Endothelial cell of umbilical vein (primary cell): ENCODE data around the gene AVPR2. TPM values are rescaled to one million over a fixed set of nuclear protein-coding genes. Genes with fewer than 3 reads are reported as not detected.

Source experiments
- BruUV-seq: library from RNA; stranded (reverse); fragments of 400-500 nt; replicated peaks from 2 replicates; lab custom pipeline; 2021; lab: Mats Ljungman, UMichigan
- CTCF ChIA-PET: fragments of 300-600, 350-600 bp; sonication (Branson Sonifier 250); formaldehyde crosslinking; loops from one replicate; lab custom pipeline; 2021; ENCODE audit warnings: antibody characterized with exemption, inconsistent platforms; lab: Charles Lee
- POLR2A ChIA-PET: fragments of 300-600, 350-600 bp; sonication (Branson Sonifier 250); formaldehyde crosslinking; loops from one replicate; lab custom pipeline; 2021; ENCODE audit warnings: antibody characterized with exemption, inconsistent platforms; lab: Charles Lee
- DNase-seq: peaks from one replicate; pipeline ENCODE4 v3.0.0-alpha.2; 2011; ENCODE audit warnings: low read depth, low spot score
- FAIRE-seq: peaks from 2 replicates; lab custom pipeline; 2011; peaks lifted over from hg19 to GRCh38; lab: Jason Lieb, UNC
- H2AFZ ChIP-seq: 2 replicates; pipeline ENCODE4 v1.6.0; 2012; ENCODE audit warnings: low read depth, low read length, control low read depth, inconsistent platforms
- H3K27ac ChIP-seq: 2 replicates; pipeline ENCODE4 v1.5.1; 2011; ENCODE audit warnings: low read depth, mild to moderate bottlenecking, control low read depth, low read length, moderate library complexity; ENCODE audit not compliant: insufficient read depth
- H3K27me3 ChIP-seq, 2 experiments: 2 replicates each; pipeline versions ENCODE4 v1.6.0 to v1.6.1; 2011; ENCODE audit warnings: low read length in 2 of 2, mixed read lengths in 1 of 2; ENCODE audit not compliant: control insufficient read depth in 2 of 2, insufficient read depth in 2 of 2
- H3K36me3 ChIP-seq, 2 experiments: 2 replicates in 1 of 2; 3 replicates in 1 of 2; pipeline ENCODE4 v1.5.1; 2011; ENCODE audit warnings: low read length in 2 of 2, mild to moderate bottlenecking in 1 of 2, moderate library complexity in 1 of 2; ENCODE audit not compliant: control insufficient read depth in 2 of 2, insufficient read depth in 2 of 2; ENCODE audit errors: extremely low read depth in 1 of 2
- H3K4me1 ChIP-seq: 3 replicates; pipeline ENCODE4 v1.5.1; 2011; ENCODE audit warnings: mild to moderate bottlenecking, low read length; ENCODE audit not compliant: control insufficient read depth, insufficient read depth; ENCODE audit errors: extremely low read depth
- H3K4me2 ChIP-seq: 2 replicates; pipeline ENCODE4 v1.6.1; 2011; ENCODE audit warnings: low read length, control low read depth, mixed read lengths; ENCODE audit not compliant: insufficient read depth
- H3K4me3 ChIP-seq, 3 experiments: fragments of 200-600 bp in 1 of 3; sonication (generic), shearing (Covaris generic) in 1 of 3; replicated peaks in 1 of 3; 2 replicates each; pipeline ENCODE4 v1.5.1; 2011 to 2016; ENCODE audit warnings: control low read depth in 3 of 3, low read length in 3 of 3, mild to moderate bottlenecking in 2 of 3, inconsistent platforms in 1 of 3, low read depth in 1 of 3, moderate library complexity in 1 of 3; ENCODE audit not compliant: insufficient read depth in 1 of 3
- H3K79me2 ChIP-seq: 2 replicates; pipeline ENCODE4 v1.6.0; 2012; ENCODE audit warnings: low read length, inconsistent platforms; ENCODE audit not compliant: control insufficient read depth, insufficient read depth
- H3K9ac ChIP-seq: replicated peaks from 2 replicates; pipeline ENCODE3; 2011; ENCODE audit warnings: low read length, control low read depth; ENCODE audit not compliant: insufficient read depth; ENCODE audit errors: extremely low read depth
- H3K9me1 ChIP-seq: replicated peaks from 3 replicates; pipeline ENCODE4 v1.6.0; 2011; ENCODE audit warnings: mild to moderate bottlenecking, low read length; ENCODE audit not compliant: control insufficient read depth, insufficient read depth; ENCODE audit errors: extremely low read depth
- H3K9me3 ChIP-seq: replicated peaks from 2 replicates; pipeline ENCODE4 v1.5.1; 2012; ENCODE audit warnings: low read length, inconsistent platforms; ENCODE audit not compliant: control insufficient read depth, insufficient read depth
- H4K20me1 ChIP-seq: replicated peaks from 2 replicates; pipeline ENCODE3; 2011; ENCODE audit warnings: mild to moderate bottlenecking, low read length; ENCODE audit not compliant: control insufficient read depth, insufficient read depth; ENCODE audit errors: extremely low read depth
- EZH2 ChIP-seq: IDR thresholded peaks from 2 replicates; pipeline ENCODE4 v1.6.1; 2012; ENCODE audit warnings: borderline replicate concordance, low read depth, mild to moderate bottlenecking, moderate library complexity, low read length, inconsistent platforms; ENCODE audit not compliant: severe bottlenecking
- FOS ChIP-seq: IDR thresholded peaks from 2 replicates; pipeline ENCODE4 v1.6.1; 2011; ENCODE audit warnings: mild to moderate bottlenecking, low read length, moderate library complexity, borderline replicate concordance; ENCODE audit not compliant: insufficient read depth
- GATA2 ChIP-seq: IDR thresholded peaks from 2 replicates; pipeline ENCODE4 v1.7.0; 2011; ENCODE audit warnings: low read depth, mild to moderate bottlenecking, moderate library complexity, mixed read lengths, low read length; ENCODE audit not compliant: insufficient read length, insufficient read depth
- JUN ChIP-seq: IDR thresholded peaks from 2 replicates; pipeline ENCODE4 v1.6.1; 2011; ENCODE audit warnings: borderline replicate concordance, low read depth; ENCODE audit not compliant: insufficient read length, insufficient read depth
- MYC ChIP-seq: IDR thresholded peaks from one replicate; pipeline ENCODE4 v1.6.1; 2011; ENCODE audit warnings: mild to moderate bottlenecking, low read depth, low read length
- POLR2A ChIP-seq: IDR thresholded peaks from 2 replicates; pipeline ENCODE4 v1.6.1; 2012; ENCODE audit warnings: low read depth, mild to moderate bottlenecking, control low read depth, low read length
- POLR2AphosphoS5 ChIP-seq: IDR thresholded peaks from 2 replicates; pipeline ENCODE4 v1.6.1; 2012; ENCODE audit warnings: low read depth, mild to moderate bottlenecking, control low read depth, low read length, moderate library complexity; ENCODE audit not compliant: insufficient read depth
- dilution Hi-C: fragments of 300-500 bp; cut with MboI; formaldehyde crosslinking; loops from one replicate; pipeline ENCODE4 v1.15.0; 2019; ENCODE audit warnings: low sequenced_read_pairs; ENCODE audit not compliant: extremely low pct_ligation_motif_present
- intact Hi-C: fragments of 100-400 bp; cut with micrococcal nuclease; formaldehyde crosslinking; loops from one replicate; pipeline ENCODE4 v1.10.0; 2022
- polyA plus RNA-seq, 4 experiments: library from polyadenylated mRNA; depleted of rRNA in 3 of 4; stranded (reverse) in 3 of 4; unstranded in 1 of 4; fragments of >200 nt; gene quantifications; 2 replicates each; pipeline versions ENCODE4 v1.2.1 to v1.2.3, GENCODE V29; 2011 to 2012; ENCODE audit warnings: missing spikeins in 1 of 4
- total RNA-seq: library from RNA; stranded (reverse); gene quantifications from 2 replicates; pipeline ENCODE4 v1.2.3, GENCODE V29; 2021
- TF ChIP-seq, protein P1 (sequence below): IDR thresholded peaks from 2 replicates; pipeline ENCODE4 v1.6.1; 2011; ENCODE audit not compliant: insufficient read depth, insufficient read length

Gene AVPR2
- total and polyA plus RNA-seq, 2 donors (not counting 3 experiments of a cell fraction or from before 2014, with no cell fraction given) = not detected

GRCh38 chrX:153905481-153906095, 1.1 kb downstream of the AVPR2 start:
- DNase-seq (no peak), FAIRE-seq (no peak)
- H3K9me3 ChIP-seq = no peaks in the 10 kb centered on the region
- CTCF ChIA-PET = no interaction called here
- dilution Hi-C loops = no loop called here
- no peak overlapping the region for H2AFZ ChIP-seq
- BruUV-seq = no TSS peak
- no peaks in the 10 kb centered on the region for H3K27me3 ChIP-seq
- TF ChIP-seq EZH2 (no peak), FOS (no peak), POLR2AphosphoS5 (no peak), JUN (no peak), GATA2 (no peak), POLR2A (no peak), MYC (no peak)
- TF ChIP-seq, protein P1, sequence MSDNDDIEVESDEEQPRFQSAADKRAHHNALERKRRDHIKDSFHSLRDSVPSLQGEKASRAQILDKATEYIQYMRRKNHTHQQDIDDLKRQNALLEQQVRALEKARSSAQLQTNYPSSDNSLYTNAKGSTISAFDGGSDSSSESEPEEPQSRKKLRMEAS = no peak
- no peak overlapping the region for H3K4me2 ChIP-seq
- no peak overlapping the region for H3K9ac ChIP-seq
- POLR2A ChIA-PET = no interaction called here
- H3K79me2 ChIP-seq = no peaks in the 10 kb centered on the region
- no peaks in the 10 kb centered on the region for H3K4me1 ChIP-seq
- no peak overlapping the region for H3K27ac ChIP-seq
- H3K36me3 ChIP-seq = no peaks in the 10 kb centered on the region
- intact Hi-C loops = no loop called here
- no peaks in the 10 kb centered on the region for H3K9me1 ChIP-seq
- H4K20me1 ChIP-seq = no peaks in the 10 kb centered on the region
- H3K4me3 ChIP-seq = no peak overlapping the region
